SIG-M5 (cell line): ENCODE data around the gene TRPM8.
"Not testable (repeated sequence)": the region's sequence is repeated elsewhere in the genome, so short reads cannot be mapped to it uniquely, and the experiment has no call there.

Experiments
- DNase-seq: peaks from one replicate; lab custom pipeline; 2025; lab: John Stamatoyannopoulos, UW

The TRPM8 gene

GRCh38 chr2:233938676-233939370 is 21.6 kb downstream of the TRPM8 start:
- DNase-seq = no peak

GRCh38 chr2:233940376-233941276 is 23.5 kb downstream of the TRPM8 start:
- no peak for DNase-seq

- DNase-seq = no peak
Measured at GRCh38 chr2:233942731-233943130, 25.6 kb downstream of the TRPM8 start.

GRCh38 chr2:233944269-233944668 is 27.1 kb downstream of the TRPM8 start:
- DNase-seq = no peak

GRCh38 chr2:233944722-233945121 is 27.5 kb downstream of the TRPM8 start:
- no peak for DNase-seq

GRCh38 chr2:233945146-233945545 is 28.0 kb downstream of the TRPM8 start:
- no peak for DNase-seq

- DNase-seq = no peak
Measured at GRCh38 chr2:233950078-233950825, 33.1 kb downstream of the TRPM8 start.

- DNase-seq = no peak
Measured at GRCh38 chr2:233952335-233952734, 35.2 kb downstream of the TRPM8 start.

GRCh38 chr2:233953087-233953801 is 36.1 kb downstream of the TRPM8 start:
- no peak for DNase-seq

GRCh38 chr2:233960203-233960602 is 43.0 kb downstream of the TRPM8 start:
- no peak for DNase-seq

GRCh38 chr2:233961905-233962304 is 44.7 kb downstream of the TRPM8 start:
- no peak for DNase-seq

GRCh38 chr2:233964581-233964980 is 47.4 kb downstream of the TRPM8 start:
- no peak for DNase-seq

- no peak for DNase-seq
Measured at GRCh38 chr2:233965032-233965603, 47.9 kb downstream of the TRPM8 start.

- not testable (repeated sequence) for DNase-seq
Measured at GRCh38 chr2:233965646-233966045, 48.5 kb downstream of the TRPM8 start.

GRCh38 chr2:233966388-233966787 is 49.2 kb downstream of the TRPM8 start:
- no peak for DNase-seq

GRCh38 chr2:233967164-233967563 is 50.0 kb downstream of the TRPM8 start:
- DNase-seq = no peak

GRCh38 chr2:233968556-233968955 is 51.4 kb downstream of the TRPM8 start:
- DNase-seq = no peak

GRCh38 chr2:233972460-233972859 is 55.3 kb downstream of the TRPM8 start:
- not testable (repeated sequence) for DNase-seq

- DNase-seq = no peak
Measured at GRCh38 chr2:233972941-233973575, 55.9 kb downstream of the TRPM8 start.

- no peak for DNase-seq
Measured at GRCh38 chr2:233973786-233974185, 56.6 kb downstream of the TRPM8 start.

- no peak for DNase-seq
Measured at GRCh38 chr2:233974530-233975071, 57.4 kb downstream of the TRPM8 start.
